Fibroblast of the conjunctiva (primary cell): ENCODE data around the gene OSER1.
"Not testable (repeated sequence)": the region's sequence is repeated elsewhere in the genome, so short reads cannot be mapped to it uniquely, and the experiment has no call there.

Experiments used
- DNase-seq: peaks from one replicate; pipeline ENCODE4 v3.0.0-alpha.2; 2010; ENCODE audit warnings: low read depth

Gene OSER1

GRCh38 chr20:44210406-44211176 lies at the start of gene OSER1:
TSS of gene OSER1 (minus strand) at chr20:44210771. CDS start at chr20:44206957, 3,814 bp downstream.
- DNase-seq = peak; percentile 95

GRCh38 chr20:44258226-44258890 lies 47.8 kb upstream of the OSER1 start:
- no peak for DNase-seq

DNA sequence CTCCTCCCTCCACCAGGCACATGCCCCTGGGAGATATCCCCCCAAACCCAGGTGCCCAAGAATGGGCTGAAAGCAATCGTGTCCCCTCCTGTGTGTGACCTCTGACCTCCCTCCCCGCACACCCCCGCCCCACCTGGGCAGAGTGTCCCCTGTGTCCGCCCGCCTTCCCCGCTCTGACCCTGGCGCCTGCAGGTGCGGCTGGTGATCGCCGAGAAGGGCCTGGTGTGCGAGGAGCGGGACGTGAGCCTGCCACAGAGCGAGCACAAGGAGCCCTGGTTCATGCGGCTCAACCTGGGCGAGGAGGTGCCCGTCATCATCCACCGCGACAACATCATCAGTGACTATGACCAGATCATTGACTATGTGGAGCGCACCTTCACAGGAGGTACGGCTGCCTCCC lies 46.4 kb upstream of the OSER1 start:
- DNase-seq = no peak

DNA sequence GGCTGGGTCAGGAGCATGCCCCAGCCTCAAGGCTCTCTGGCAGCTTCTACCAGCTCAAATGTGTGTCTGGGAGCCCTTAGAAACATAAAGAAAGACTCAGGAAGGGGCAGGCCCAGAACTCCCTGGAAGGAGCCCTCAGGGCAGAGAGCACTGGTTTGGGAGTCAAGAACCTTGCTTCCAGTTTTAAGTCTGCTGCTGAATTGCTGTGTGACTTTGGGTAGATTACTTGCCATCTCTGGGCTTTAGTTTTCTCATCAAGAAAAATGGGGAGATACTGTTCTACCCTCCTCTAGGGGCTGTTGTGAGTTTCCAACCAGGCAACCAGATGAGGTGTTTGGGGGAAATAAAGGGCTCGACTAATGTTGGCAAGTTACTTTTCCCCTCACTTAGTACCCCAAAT lies 45.4 kb upstream of the OSER1 start:
- no peak for DNase-seq

- DNase-seq = no peak
These were observed 43.5 kb upstream of the OSER1 start for GRCh38 chr20:44254073-44254472.

DNA sequence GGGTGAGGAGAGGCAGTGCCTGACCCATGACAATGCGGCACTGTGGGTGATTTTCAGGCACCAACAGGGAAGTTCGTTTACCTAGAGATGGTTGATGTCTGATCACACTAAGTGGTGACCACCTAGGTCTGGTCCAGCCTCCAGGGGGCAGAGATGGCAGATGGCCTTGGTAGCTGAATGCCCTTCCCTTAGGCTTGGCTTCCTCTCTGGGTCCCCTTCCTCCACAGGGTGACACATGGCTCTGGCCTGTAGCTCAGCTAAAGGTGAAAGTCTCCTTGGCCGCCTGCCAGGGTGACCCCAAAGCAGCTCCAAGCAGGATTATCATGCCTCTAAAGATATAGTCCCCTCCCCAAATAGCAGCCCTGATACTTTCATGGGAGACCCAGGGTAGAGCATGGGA lies 43.0 kb upstream of the OSER1 start:
- no peak for DNase-seq

DNA sequence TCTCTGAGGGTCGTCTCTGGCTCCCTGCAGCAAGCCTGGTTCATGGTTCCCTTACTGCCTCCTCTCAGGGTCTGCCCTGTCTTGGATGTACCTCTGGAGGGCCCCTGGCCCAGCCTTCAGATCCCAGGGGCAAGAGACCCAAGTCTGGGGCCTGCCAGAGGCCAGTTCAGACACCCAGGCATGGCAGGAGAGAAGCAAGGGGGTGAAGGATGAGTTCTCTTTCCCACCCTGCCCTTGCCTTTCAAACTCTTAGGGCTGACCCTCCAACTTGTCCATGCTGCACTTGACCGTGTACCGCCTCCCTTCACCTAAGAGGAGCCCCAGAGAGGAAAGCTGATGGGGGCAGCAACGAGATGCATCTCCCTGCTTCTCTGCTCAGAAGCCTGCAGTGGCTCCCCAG lies 40.7 kb upstream of the OSER1 start:
- no peak for DNase-seq

DNA sequence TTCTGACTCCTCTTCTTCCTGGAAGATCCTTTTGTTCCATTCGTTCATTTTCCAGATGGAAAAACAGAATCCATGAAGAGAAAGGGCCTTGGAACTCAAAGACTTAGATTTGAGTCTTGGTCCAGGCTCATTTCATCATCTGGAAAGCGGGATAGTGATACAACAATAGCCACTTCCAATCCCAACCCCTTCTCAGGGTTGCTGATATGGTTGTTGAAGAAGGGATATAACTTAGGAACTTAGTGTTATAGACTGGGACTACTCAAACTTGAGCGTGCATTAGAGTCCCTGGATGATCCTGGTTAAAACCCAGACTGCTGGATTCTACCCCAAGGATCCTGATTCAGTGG lies 37.8 kb upstream of the OSER1 start:
- DNase-seq = no peak

- DNase-seq = no peak
These were observed 37.2 kb upstream of the OSER1 start for GRCh38 chr20:44247586-44248409.

GRCh38 chr20:44247131-44247571 lies 36.6 kb upstream of the OSER1 start, which contains the start of gene GDAP1L1:
TSS of gene GDAP1L1 (plus strand) at chr20:44247308. CDS start at chr20:44247335, 27 bp downstream.
- no peak for DNase-seq

DNA sequence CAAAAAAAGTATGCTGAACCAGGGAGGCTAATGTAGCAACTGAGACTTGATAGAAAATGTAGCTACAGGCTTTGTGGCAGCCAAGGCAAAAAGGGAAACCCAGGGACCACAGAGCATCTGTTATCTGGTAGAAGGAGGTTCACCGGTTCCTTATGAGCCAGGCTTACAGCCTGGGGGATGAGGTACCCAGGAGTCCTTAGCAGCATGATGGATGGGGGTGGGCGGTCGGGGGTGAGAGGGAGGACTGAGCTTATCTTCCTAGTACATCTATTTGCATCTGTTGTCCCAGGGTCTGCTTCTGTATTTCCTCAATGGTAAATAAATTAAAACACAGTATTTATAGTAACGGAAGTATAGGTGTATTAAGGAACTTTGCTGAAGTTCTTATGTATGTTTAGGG lies 35.4 kb upstream of the OSER1 start:
- DNase-seq = no peak

- no peak for DNase-seq
These were observed 31.2 kb upstream of the OSER1 start for GRCh38 chr20:44241796-44242195.

GRCh38 chr20:44236840-44237239 lies 26.3 kb upstream of the OSER1 start:
- not testable (repeated sequence) for DNase-seq

DNA sequence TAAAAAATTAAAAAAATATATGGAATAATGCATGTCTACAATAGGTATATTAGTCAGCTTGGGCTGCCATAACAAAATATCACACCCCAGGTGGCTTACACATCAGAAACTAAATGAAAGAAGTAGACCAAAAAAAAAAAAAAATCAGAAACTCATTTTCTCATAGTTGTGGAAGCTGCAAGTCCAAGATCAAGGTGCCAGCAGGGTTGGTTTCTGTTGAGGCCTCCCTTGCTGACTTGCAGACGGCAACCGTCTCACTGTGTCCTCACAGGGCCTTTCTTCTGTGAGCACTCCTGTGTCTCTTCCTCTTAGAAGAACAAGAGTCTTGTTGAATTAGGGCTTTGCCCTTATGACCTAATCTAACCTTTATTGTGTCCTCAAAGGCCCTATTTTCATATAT lies 25.1 kb upstream of the OSER1 start:
- no peak for DNase-seq

DNA sequence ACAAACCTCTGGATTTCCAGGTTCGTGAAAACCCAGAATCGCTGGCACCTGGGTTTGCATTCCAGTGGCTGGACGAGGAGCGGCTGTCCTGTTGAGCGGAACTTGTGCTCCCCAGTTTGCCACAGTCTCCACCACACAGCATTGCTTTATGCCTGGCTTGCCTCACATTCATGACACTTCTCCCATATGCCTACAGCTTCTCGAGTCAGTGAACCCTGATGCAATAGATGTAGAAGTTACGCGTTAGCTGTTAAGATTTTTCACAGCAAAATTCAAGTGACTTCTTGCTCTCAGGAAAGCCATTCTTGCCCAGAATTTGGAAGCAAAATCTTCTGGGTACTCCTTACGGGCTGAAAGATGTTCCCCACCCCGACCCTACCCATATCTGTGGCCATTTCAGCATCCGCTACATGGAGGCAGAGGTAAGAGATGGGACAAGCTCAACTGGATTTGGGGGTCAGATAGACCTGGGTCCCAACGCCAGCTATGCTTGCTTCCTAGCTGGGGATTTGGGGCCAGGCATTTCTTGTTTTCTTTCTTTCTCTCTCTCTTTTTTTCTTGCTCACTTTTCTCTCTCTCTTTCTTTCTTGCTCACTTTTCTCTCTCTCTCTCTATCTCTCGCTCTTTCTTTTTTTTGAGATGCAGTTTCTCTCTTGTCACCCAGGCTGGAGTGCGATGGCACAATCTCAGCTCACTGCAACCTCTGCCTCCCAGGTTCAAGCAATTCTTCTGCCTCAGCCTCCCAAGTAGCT lies 24.2 kb upstream of the OSER1 start:
- no peak for DNase-seq

GRCh38 chr20:44233436-44234016 lies 23.0 kb upstream of the OSER1 start:
- DNase-seq = no peak

GRCh38 chr20:44232469-44232856 lies 21.9 kb upstream of the OSER1 start:
- not testable (repeated sequence) for DNase-seq

DNA sequence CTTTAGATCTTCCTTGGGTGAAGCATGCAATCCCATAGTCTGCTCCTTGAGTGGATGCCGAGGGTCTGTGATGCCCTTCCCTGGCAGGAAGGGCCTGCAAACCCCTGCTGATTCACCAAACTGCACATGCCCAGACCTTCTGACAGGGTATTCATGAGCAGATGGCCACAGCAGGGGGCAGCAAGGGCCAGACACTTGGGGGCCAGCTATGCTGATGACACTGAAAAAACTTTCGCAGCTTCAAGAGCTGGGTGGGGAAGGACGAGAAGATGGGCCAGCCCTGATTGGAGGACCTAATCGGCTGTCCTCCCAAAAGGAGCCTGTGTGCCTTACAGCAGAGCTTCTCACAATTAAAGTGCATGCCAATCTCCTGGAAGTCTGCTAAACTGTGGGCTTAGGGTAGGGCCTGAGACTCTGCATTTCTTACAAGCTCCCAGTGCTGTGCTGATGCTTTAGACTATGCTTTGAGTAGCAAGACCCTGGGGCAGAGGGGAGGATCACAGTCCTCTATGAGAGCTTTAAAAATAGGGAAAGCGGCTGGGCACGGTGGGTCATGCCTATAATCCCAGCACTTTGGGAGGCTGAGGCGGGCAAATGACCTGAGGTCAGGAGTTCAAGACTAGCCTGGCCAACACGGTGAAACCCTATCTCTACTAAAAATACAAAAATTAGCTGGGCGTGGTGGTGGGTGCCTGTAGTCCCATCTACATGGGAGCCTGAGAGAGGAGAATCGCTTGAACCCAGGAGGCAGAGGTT lies 21.3 kb upstream of the OSER1 start:
- no peak for DNase-seq

DNA sequence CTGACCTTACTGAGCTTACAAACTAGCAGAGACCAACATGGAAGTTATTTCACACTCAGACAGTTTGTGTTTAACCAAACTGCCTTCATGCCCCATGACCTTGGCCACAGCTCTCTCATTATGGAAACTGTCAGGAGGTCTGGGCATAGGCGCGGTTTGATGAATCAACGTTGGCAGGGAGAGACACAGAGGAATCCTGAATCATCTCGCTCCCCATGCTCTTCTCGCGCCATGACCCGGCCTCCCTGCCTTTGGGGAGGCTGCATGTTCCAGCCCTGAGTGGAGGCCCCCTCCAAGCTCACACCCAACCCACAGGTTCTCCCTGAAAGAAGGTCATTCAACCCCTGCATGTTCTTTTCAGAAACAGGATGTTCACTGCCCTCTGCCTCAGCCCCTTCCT lies 20.6 kb upstream of the OSER1 start:
- no peak for DNase-seq

DNA sequence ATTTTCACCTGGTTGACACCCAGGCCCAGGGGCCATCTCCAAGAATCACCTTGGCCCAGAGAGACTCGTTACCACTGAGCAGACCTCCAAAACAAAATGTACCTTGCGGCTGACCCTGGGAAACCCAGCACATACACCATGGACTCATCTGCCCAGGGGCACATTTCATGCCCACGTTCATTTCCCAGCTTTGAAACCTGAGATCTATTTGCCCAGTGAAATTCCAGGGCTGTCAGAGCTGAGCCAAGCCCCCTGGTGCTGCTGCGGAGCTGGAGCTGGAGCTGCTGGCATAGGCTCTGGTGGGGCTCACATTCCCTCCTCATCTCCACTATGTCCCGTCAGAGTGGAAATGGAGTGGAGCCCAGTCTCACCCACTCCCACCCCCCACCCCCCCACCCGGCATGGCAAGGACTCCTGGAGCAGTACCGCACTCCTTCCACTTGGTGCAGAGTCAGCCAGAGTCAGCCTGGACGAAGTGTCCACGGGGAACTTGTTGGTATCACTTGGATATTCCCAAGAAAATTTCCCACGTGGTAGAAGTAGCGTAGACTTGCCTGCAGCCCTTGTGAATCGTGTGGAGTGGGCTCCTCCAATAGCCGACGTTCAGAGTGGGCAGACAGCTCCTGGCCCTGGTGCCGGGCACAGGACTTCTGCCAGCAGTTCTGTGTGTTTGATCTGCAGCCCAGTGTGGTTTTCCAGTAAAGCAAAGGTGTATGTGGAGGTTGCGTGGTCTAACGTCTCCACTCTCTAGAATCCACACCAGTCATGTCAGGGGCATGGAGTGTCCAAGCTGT lies 18.1 kb upstream of the OSER1 start:
- DNase-seq = no peak
